HFF-Myc (cell line): ENCODE data around the gene ST8SIA2.

Source experiments
- DNase-seq: peaks from one replicate; pipeline ENCODE4 v3.0.0-alpha.2; 2011; ENCODE audit warnings: low read depth; ENCODE audit errors: extremely low read depth
- H3K4me3 ChIP-seq: replicated peaks from 2 replicates; pipeline ENCODE4 v1.5.1; 2011; ENCODE audit warnings: low read depth, mild to moderate bottlenecking, control low read depth, low read length
- TF ChIP-seq, protein P1 (sequence below): IDR thresholded peaks from 2 replicates; pipeline ENCODE4 v1.5.1; 2012; ENCODE audit warnings: mild to moderate bottlenecking, low read depth, low read length, control low read depth; ENCODE audit errors: missing control alignments

Gene ST8SIA2

GRCh38 chr15:92384381-92384780 is 9.3 kb upstream of the ST8SIA2 start:
- no peak for DNase-seq
- TF ChIP-seq, protein P1, sequence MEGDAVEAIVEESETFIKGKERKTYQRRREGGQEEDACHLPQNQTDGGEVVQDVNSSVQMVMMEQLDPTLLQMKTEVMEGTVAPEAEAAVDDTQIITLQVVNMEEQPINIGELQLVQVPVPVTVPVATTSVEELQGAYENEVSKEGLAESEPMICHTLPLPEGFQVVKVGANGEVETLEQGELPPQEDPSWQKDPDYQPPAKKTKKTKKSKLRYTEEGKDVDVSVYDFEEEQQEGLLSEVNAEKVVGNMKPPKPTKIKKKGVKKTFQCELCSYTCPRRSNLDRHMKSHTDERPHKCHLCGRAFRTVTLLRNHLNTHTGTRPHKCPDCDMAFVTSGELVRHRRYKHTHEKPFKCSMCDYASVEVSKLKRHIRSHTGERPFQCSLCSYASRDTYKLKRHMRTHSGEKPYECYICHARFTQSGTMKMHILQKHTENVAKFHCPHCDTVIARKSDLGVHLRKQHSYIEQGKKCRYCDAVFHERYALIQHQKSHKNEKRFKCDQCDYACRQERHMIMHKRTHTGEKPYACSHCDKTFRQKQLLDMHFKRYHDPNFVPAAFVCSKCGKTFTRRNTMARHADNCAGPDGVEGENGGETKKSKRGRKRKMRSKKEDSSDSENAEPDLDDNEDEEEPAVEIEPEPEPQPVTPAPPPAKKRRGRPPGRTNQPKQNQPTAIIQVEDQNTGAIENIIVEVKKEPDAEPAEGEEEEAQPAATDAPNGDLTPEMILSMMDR: no peak
- no peak overlapping the region for H3K4me3 ChIP-seq

GRCh38 chr15:92385096-92385495 is 8.6 kb upstream of the ST8SIA2 start:
- no peak overlapping the region for H3K4me3 ChIP-seq
- DNase-seq: no peak
- TF ChIP-seq, protein P1: no peak

DNA sequence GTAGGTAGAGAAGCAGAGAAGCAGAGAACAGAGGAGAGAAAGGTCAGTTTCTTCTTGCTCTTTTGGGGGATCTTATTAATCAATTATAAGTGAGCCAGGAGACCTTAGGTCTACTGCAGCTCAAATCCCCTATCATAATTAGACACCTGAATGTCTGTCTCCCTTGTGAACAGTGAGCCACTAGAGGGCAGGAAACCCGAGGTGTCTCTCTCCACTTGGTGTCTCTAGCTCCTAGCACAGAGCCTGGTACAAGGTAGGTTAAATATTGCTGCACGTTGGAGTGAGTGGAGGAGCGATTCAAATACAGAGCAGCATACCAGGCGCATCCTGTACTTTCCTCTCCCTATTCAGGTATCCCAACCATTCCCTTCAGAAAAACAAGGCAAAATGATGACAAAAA is 2.0 kb upstream of the ST8SIA2 start:
- no peak overlapping the region for H3K4me3 ChIP-seq
- TF ChIP-seq, protein P1: peak; percentile 28
- DNase-seq: no peak

- H3K4me3 ChIP-seq: no peak overlapping the region
- DNase-seq: no peak
- TF ChIP-seq, protein P1: no peak
Measured at GRCh38 chr15:92392462-92392861, 1.2 kb upstream of the ST8SIA2 start.

DNA sequence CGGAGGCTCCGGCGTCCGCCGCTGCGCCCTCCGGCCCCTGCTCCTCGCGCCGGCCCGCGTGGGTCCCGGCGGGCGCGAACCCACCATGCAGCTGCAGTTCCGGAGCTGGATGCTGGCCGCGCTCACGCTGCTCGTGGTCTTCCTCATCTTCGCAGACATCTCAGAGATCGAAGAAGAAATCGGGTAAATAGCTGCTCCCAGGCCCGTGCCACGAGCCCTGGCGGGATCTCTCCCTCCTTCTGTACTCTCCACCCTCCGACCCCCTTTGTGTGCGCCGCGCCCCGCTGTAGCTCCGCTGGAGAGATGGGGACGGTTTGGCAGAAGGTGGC is 263 bp downstream of the ST8SIA2 start:
- TF ChIP-seq, protein P1: no peak
- no peak for DNase-seq
- H3K4me3 ChIP-seq: no peak overlapping the region

DNA sequence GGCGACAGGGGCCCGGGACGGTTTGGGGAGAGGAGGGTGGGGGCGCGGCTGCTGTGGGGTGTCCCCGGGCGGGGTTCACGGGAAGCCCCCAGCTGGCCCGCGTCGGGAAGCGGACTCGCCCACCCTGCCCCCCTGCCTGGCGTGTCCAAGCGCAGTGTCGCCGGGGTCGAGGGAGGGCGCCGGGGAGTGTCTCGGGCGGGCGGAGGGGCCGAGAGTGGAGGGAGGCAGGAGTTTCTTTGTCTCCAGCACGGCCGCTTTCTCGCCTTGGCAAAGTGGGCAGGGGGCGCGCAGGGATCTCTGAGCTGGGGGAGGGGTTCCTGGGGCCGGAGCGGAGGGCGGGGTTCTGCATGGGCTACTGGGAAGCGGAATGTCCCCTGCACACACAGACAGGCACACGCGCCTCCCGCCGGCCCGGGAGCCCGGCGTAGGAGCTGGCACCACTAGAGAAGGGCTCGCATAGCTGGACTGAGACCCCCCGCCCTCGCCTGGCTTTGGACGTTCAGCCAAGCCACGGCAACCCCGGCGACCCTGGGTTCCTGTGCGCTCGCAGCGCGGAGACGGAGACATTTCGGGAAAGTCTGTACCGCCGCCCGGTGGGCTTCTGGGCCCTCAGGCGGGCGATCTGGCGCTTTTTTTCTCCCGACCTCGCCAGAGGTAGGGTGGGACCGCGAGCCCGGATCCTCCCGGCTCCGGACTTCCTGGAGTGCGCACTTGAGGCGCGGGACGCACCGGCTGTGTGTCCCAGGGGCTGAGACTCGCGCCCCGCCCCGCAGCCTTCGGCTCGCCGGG is 822 bp downstream of the ST8SIA2 start:
- H3K4me3 ChIP-seq: no peak overlapping the region
- TF ChIP-seq, protein P1: no peak

More for the DNA sequence above, 822 bp downstream of the ST8SIA2 start:
- DNase-seq: no peak
